LHCN-M2 (cell line): ENCODE measurements around the gene HEXD. TPM values are rescaled to one million over a fixed set of nuclear protein-coding genes. Genes with fewer than 3 reads are reported as not detected.
A peak's percentile ranks its signal among the peaks of the same experiment; 100 is the strongest.

Experiments used
- DNase-seq: peaks from one replicate; pipeline ENCODE4 v3.0.0-alpha.2; 2012; ENCODE audit warnings: low read depth
- total RNA-seq: library from RNA; depleted of rRNA; stranded (reverse); fragments of >200 nt; gene quantifications from 2 replicates; pipeline ENCODE4 v1.2.3, GENCODE V29; 2014; rRNA removed

HEXD gene
- total RNA-seq, 1 experiment from 2014 or later: 14.6 TPM

- peak; percentile 28 for DNase-seq
Observed at GRCh38 chr17:82489117-82489516, 71.0 kb downstream of the HEXD start.

GRCh38 chr17:82489851-82490511, 71.8 kb downstream of the HEXD start:
- DNase-seq: no peak

GRCh38 chr17:82490512-82491195, 72.5 kb downstream of the HEXD start:
- no peak for DNase-seq

GRCh38 chr17:82491196-82491530, 73.0 kb downstream of the HEXD start:
- DNase-seq: no peak

GRCh38 chr17:82491533-82491932, 73.4 kb downstream of the HEXD start:
- DNase-seq: no peak

Other genes with a start within 250 kb of the HEXD start
- gene CCDC57, start 205.5 kb upstream of the HEXD start, total RNA-seq: 11.0 and 13.5 TPM in 2 replicates
- 497 and 711 TPM in 2 replicates for gene SLC16A3, start 189.3 kb upstream of the HEXD start, total RNA-seq
- 38.9 and 51.3 TPM in 2 replicates for gene CSNK1D, start 144.6 kb upstream of the HEXD start, total RNA-seq
- 0.92 and 1.6 TPM in 2 replicates for gene CD7, start 100.7 kb upstream of the HEXD start, total RNA-seq
- 139 and 147 TPM in 2 replicates for gene SECTM1, start 84.6 kb upstream of the HEXD start, total RNA-seq
- gene TEX19, start 59.1 kb upstream of the HEXD start, total RNA-seq: 0.06 TPM in 2 replicates
- gene UTS2R, start 46.6 kb upstream of the HEXD start, total RNA-seq: 0.11 TPM in 1 of 2 replicates, not detected in the other
- 28.7 and 45.0 TPM in 2 replicates for gene OGFOD3, start 239 bp downstream of the HEXD start, total RNA-seq
- gene CYBC1, start 32.4 kb downstream of the HEXD start, total RNA-seq: 83.5 and 107 TPM in 2 replicates
- 62.7 and 62.8 TPM in 2 replicates for gene NARF, start 40.4 kb downstream of the HEXD start, total RNA-seq
- 24.8 and 31.5 TPM in 2 replicates for gene FOXK2, start 101.4 kb downstream of the HEXD start, total RNA-seq
- gene WDR45B, start 230.1 kb downstream of the HEXD start, total RNA-seq: 90.8 and 116 TPM in 2 replicates